Uterus (tissue), 2 donors: ENCODE results near the gene ANKRD22.

Experiments used
- CTCF ChIP-seq, 4 experiments: fragments of 200-600 bp in 2 of 4; fragments of 450-650 bp in 2 of 4; sonication (generic) in 2 of 4; IDR thresholded peaks; one replicate each; pipeline ENCODE4 v1.5.1; 2016 to 2019; ENCODE audit warnings: antibody characterized with exemption in 4 of 4, mild to moderate bottlenecking in 2 of 4, moderate library complexity in 1 of 4
- POLR2A ChIP-seq, 2 donors: fragments of 450-650 bp; IDR thresholded peaks; one replicate each; pipeline ENCODE4 v1.6.1; 2016; ENCODE audit warnings: antibody characterized with exemption in 2 of 2, mild to moderate bottlenecking in 1 of 2, moderate library complexity in 1 of 2

- TF ChIP-seq CTCF (IDR thresholded peaks at IDR 0.05) (no peak), POLR2A (IDR thresholded peaks at IDR 0.05) (no peak)
These were observed 18.4 kb upstream of the ANKRD22 start for GRCh38 chr10:88870089-88870488.
